HG03135 (cell line): ENCODE results near the gene DUSP12.

Experiments used
- ATAC-seq: cut with Tn5 transposase; IDR thresholded peaks from one replicate; pipeline ENCODE4 v1.9.1; 2021; ENCODE audit warnings: mild to moderate bottlenecking, moderate library complexity; ENCODE audit not compliant: unreplicated experiment

DUSP12 gene

DNA sequence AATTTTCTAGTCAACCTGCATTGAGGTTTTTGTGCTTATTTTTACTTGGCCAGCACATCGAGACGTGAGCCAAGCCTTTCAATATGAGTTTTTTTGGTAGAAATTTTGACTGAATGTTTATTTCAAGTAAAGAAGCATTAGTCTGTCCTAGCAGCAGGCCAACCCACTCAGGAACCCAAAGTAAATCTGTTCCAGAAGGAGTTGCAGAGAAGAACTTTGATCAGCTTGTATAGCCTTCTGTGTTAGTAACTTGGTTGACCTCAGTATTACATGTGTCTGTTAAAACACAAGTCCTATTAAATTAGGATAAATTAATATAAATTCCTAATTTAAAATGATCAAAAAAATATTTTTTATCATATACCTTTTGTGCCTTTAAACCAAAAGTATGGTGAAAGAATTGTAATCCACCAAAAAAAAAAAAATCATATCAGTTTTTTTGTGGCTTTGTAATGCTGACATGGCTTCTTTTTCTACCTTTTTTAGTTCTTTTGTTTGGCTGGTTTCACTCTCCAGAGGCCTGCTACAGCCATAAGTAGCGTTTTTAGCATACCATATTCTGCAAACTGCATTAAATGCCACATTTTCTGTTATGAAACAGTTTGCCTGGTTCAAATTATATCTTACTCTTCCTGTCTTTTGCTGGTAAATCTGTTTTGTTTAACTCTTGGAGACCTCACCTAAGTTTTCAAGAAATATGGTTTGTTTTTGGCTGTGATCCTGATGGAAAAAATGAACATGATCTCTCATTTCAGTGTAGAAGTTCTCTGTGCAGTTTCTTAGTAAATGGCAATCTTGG lies 56.0 kb downstream of the DUSP12 start:
- ATAC-seq: no peak
